CD4-positive, alpha-beta T cell (primary cell): ENCODE data around the gene PGM5. TPM values are rescaled to one million over a fixed set of nuclear protein-coding genes. Genes with fewer than 3 reads are reported as not detected.
A peak's percentile ranks its signal among the peaks of the same experiment; 100 is the strongest.

Source experiments
- ATAC-seq: fragments of 200-7000 bp; cut with Tn5 transposase; one replicate; pipeline ENCODE4 v1.10.0; 2022; ENCODE audit warnings: mild to moderate bottlenecking; ENCODE audit not compliant: poor library complexity
- CTCF ChIA-PET: fragments of 350-600 bp; sonication (Branson Sonifier 250); formaldehyde crosslinking; loops from one replicate; lab custom pipeline; 2021; ENCODE audit warnings: antibody characterized with exemption, inconsistent platforms; lab: Charles Lee
- POLR2A ChIA-PET: fragments of 350-600 bp; sonication (Branson Sonifier 250); formaldehyde crosslinking; loops from one replicate; lab custom pipeline; 2021; ENCODE audit warnings: antibody characterized with exemption, inconsistent platforms; lab: Charles Lee
- DNase-seq, 14 experiments: peaks; one replicate each; pipeline ENCODE4 v3.0.0-alpha.2; 2013 to 2020; ENCODE audit warnings: mixed read lengths in 2 of 14
- H3K27ac ChIP-seq, 2 donors: one replicate each; pipeline versions ENCODE4 v1.5.1 to v1.7.0; 2013; ENCODE audit warnings: low read length in 2 of 2, low read depth in 1 of 2, mild to moderate bottlenecking in 1 of 2
- H3K27me3 ChIP-seq, 2 experiments: 1 replicate in 1 of 2; 2 replicates in 1 of 2; pipeline versions ENCODE4 v1.6.1 to v1.7.0; 2013; ENCODE audit warnings: low read length in 2 of 2, control low read depth in 1 of 2, mild to moderate bottlenecking in 1 of 2, moderate library complexity in 1 of 2; ENCODE audit not compliant: insufficient read depth in 2 of 2, control insufficient read depth in 1 of 2
- H3K36me3 ChIP-seq: one replicate; pipeline ENCODE4 v1.6.1; 2013; ENCODE audit warnings: low read length, control low read depth; ENCODE audit not compliant: insufficient read depth
- H3K4me1 ChIP-seq: one replicate; pipeline ENCODE4 v1.6.1; 2013; ENCODE audit warnings: low read length, control low read depth; ENCODE audit not compliant: insufficient read depth
- H3K4me3 ChIP-seq: one replicate; pipeline ENCODE4 v1.5.1; 2013; ENCODE audit warnings: mild to moderate bottlenecking, low read length, moderate library complexity
- H3K9me3 ChIP-seq, 2 experiments: 1 replicate in 1 of 2; 2 replicates in 1 of 2; pipeline versions ENCODE4 v1.6.1 to v1.7.0; 2013; ENCODE audit warnings: low read length in 2 of 2, mild to moderate bottlenecking in 2 of 2, control low read depth in 1 of 2, moderate library complexity in 1 of 2; ENCODE audit not compliant: control insufficient read depth in 1 of 2, insufficient read depth in 1 of 2
- H3K27ac Mint-ChIP-seq: one replicate; pipeline ENCODE4 v1.8.0; 2020; ENCODE audit warnings: mixed read lengths
- H3K27me3 Mint-ChIP-seq: one replicate; pipeline ENCODE4 v1.8.0; 2021; ENCODE audit warnings: mixed read lengths
- H3K36me3 Mint-ChIP-seq: one replicate; pipeline ENCODE4 v1.8.0; 2021; ENCODE audit warnings: low read depth, mixed read lengths
- H3K4me1 Mint-ChIP-seq: one replicate; pipeline ENCODE4 v1.8.0; 2021; ENCODE audit warnings: low read depth, mixed read lengths
- H3K4me3 Mint-ChIP-seq: one replicate; pipeline ENCODE4 v1.8.0; 2020; ENCODE audit warnings: mild to moderate bottlenecking, mixed read lengths
- H3K9me3 Mint-ChIP-seq: one replicate; pipeline ENCODE4 v1.8.0; 2020; ENCODE audit warnings: mixed read lengths
- intact Hi-C, 2 experiments: fragments of 100-400 bp; cut with DNase I in 1 of 2; cut with micrococcal nuclease in 1 of 2; formaldehyde crosslinking; loops; one replicate each; pipeline versions ENCODE4 v1.15.1 to v1.9.0; 2023 to 2025; cut with DNase I, micrococcal nuclease
- total RNA-seq, 174 experiments: library from RNA in 2 of 174; stranded (reverse) in 2 of 174; gene quantifications; one replicate each; pipeline ENCODE4 v1.2.3 and lab custom pipeline; 2021 to 2026
- TF ChIP-seq, protein P1 (sequence below): fragments of 200-600 bp; IDR thresholded peaks from one replicate; pipeline ENCODE4 v1.8.0; 2022; ENCODE audit warnings: antibody characterized with exemption, mild to moderate bottlenecking

The PGM5 gene
- total RNA-seq, 2 experiments from 2014 or later = not detected

DNA sequence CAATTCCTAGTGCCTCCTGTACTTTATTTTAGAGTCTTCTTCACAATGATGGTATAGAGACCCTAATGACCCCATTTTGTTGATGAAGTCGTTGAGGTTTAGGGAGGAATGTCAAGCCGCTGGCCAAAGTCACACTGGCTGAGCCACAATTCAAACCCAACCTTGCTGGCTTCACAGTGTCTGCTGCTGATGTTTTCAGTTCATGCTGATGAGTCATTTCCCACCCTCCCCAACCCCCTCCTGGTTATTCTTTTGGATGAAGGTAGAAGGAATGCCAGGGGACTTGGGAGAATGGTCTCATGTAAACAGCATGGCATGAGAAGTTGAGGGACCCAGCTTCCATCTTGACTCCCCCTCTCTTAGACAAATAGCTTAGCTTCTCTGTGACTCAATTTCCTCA lies 115.7 kb downstream of the PGM5 start:
- Histone ChIP-seq H3K36me3 (no peaks in the 10 kb centered on the region), H3K4me3 (no peak overlapping the region), H3K27ac (no peak overlapping the region), H3K27me3 (peaks cover 0 to 2% of the 10 kb centered on the region in 2 experiments), H3K4me1 (no peaks in the 10 kb centered on the region), H3K9me3 (no peaks in the 10 kb centered on the region)
- Mint-ChIP-seq H3K27me3 (peaks cover 33% of the 10 kb centered on the region), H3K36me3 (no peaks in the 10 kb centered on the region), H3K4me1 (no peaks in the 10 kb centered on the region), H3K27ac (no peak overlapping the region), H3K9me3 (no peaks in the 10 kb centered on the region), H3K4me3 (no peak overlapping the region)
- ATAC-seq (no peak), DNase-seq (no peak)
- ChIA-PET CTCF (interaction anchor here (0.7 kb wide), 1 partner anchor 9 kb away, joined by 3 read pairs; no protein-coding TSS in a partner anchor), POLR2A (no interaction called here)
- intact Hi-C loops = no loop called here
- TF ChIP-seq, protein P1, sequence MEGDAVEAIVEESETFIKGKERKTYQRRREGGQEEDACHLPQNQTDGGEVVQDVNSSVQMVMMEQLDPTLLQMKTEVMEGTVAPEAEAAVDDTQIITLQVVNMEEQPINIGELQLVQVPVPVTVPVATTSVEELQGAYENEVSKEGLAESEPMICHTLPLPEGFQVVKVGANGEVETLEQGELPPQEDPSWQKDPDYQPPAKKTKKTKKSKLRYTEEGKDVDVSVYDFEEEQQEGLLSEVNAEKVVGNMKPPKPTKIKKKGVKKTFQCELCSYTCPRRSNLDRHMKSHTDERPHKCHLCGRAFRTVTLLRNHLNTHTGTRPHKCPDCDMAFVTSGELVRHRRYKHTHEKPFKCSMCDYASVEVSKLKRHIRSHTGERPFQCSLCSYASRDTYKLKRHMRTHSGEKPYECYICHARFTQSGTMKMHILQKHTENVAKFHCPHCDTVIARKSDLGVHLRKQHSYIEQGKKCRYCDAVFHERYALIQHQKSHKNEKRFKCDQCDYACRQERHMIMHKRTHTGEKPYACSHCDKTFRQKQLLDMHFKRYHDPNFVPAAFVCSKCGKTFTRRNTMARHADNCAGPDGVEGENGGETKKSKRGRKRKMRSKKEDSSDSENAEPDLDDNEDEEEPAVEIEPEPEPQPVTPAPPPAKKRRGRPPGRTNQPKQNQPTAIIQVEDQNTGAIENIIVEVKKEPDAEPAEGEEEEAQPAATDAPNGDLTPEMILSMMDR = no peak

DNA sequence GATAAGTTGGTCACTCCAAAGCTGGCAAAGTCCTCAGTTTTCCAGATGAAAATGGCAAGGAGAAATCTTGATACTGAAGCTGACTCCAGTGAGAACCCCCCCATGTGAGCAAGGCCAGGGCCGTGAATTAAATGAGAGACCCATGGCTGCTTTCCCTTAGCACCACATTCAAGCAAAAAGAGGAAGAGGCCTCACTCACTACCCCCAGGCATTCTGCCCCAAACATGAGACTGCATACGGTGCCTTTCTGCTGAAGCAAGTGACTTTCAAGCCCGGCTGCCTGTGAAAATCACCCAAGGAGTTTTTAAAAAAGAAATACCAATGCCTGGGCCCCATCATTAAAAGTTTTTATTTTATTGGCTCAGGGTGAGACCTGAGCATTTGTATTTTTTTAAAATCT lies 117.4 kb downstream of the PGM5 start:
- no peak overlapping the region for H3K27ac Mint-ChIP-seq
- H3K4me1 Mint-ChIP-seq = no peaks in the 10 kb centered on the region
- H3K4me3 ChIP-seq = no peak overlapping the region
- intact Hi-C loops = no loop called here
- H3K9me3 Mint-ChIP-seq = no peaks in the 10 kb centered on the region
- H3K27me3 Mint-ChIP-seq = peaks cover 47% of the 10 kb centered on the region
- H3K9me3 ChIP-seq = no peaks in the 10 kb centered on the region
- CTCF ChIA-PET = no interaction called here
- ATAC-seq (no peak), DNase-seq (peak in 1 of 14 experiments; percentile 1)
- H3K36me3 Mint-ChIP-seq = no peaks in the 10 kb centered on the region
- peaks cover 2% of the 10 kb centered on the region in 2 experiments for H3K27me3 ChIP-seq
- no peak overlapping the region for H3K27ac ChIP-seq
- TF ChIP-seq, protein P1 = no peak
- POLR2A ChIA-PET = no interaction called here
- H3K36me3 ChIP-seq = no peaks in the 10 kb centered on the region
- H3K4me1 ChIP-seq = no peaks in the 10 kb centered on the region
- no peak overlapping the region for H3K4me3 Mint-ChIP-seq

DNA sequence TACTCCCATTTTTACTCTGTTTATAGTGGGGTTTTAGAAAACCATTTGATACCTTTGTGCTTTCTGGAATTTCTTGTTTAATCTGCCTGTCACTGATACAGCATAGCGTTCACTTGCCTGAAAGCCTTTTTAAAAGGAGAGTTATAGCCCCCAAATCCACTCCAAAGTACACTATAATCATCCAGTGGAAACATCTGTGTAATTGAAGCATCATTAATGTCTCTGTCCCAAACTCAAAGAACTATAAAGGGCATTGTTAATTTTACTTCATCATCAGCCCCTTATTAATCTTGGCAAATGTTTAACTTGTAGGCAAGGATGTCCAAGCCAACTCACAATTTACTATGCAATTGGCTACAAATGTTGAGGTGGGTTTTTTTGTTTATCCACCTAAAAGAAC lies 120.0 kb downstream of the PGM5 start:
- DNase-seq = no peak
- Histone ChIP-seq H3K4me1 (no peaks in the 10 kb centered on the region), H3K27me3 (peaks cover 2 to 4% of the 10 kb centered on the region in 2 experiments), H3K27ac (no peak overlapping the region), H3K4me3 (no peak overlapping the region), H3K36me3 (no peaks in the 10 kb centered on the region), H3K9me3 (no peaks in the 10 kb centered on the region)
- Mint-ChIP-seq H3K27me3 (peaks cover 39% of the 10 kb centered on the region), H3K9me3 (no peaks in the 10 kb centered on the region), H3K4me3 (no peak overlapping the region), H3K27ac (no peak overlapping the region), H3K36me3 (no peaks in the 10 kb centered on the region), H3K4me1 (no peaks in the 10 kb centered on the region)
- TF ChIP-seq, protein P1 = no peak
- ChIA-PET POLR2A (no interaction called here), CTCF (no interaction called here)
- no peak for ATAC-seq
- intact Hi-C loops = no loop called here
